ENCODE measurements around the gene IGSF9.

GRCh38 chr1:159962176-159962575, 16.8 kb upstream of the IGSF9 start:
- TF ChIP-seq, protein P1, sequence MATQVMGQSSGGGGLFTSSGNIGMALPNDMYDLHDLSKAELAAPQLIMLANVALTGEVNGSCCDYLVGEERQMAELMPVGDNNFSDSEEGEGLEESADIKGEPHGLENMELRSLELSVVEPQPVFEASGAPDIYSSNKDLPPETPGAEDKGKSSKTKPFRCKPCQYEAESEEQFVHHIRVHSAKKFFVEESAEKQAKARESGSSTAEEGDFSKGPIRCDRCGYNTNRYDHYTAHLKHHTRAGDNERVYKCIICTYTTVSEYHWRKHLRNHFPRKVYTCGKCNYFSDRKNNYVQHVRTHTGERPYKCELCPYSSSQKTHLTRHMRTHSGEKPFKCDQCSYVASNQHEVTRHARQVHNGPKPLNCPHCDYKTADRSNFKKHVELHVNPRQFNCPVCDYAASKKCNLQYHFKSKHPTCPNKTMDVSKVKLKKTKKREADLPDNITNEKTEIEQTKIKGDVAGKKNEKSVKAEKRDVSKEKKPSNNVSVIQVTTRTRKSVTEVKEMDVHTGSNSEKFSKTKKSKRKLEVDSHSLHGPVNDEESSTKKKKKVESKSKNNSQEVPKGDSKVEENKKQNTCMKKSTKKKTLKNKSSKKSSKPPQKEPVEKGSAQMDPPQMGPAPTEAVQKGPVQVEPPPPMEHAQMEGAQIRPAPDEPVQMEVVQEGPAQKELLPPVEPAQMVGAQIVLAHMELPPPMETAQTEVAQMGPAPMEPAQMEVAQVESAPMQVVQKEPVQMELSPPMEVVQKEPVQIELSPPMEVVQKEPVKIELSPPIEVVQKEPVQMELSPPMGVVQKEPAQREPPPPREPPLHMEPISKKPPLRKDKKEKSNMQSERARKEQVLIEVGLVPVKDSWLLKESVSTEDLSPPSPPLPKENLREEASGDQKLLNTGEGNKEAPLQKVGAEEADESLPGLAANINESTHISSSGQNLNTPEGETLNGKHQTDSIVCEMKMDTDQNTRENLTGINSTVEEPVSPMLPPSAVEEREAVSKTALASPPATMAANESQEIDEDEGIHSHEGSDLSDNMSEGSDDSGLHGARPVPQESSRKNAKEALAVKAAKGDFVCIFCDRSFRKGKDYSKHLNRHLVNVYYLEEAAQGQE (IDR thresholded peaks at IDR 0.05; ENCODE audit: low read depth, low read length): no peak
- no peak for TF ChIP-seq SPI1 (IDR thresholded peaks at IDR 0.05; ENCODE audit: borderline replicate concordance, insufficient read depth, low read depth, low read length)
- TF ChIP-seq, protein P2, sequence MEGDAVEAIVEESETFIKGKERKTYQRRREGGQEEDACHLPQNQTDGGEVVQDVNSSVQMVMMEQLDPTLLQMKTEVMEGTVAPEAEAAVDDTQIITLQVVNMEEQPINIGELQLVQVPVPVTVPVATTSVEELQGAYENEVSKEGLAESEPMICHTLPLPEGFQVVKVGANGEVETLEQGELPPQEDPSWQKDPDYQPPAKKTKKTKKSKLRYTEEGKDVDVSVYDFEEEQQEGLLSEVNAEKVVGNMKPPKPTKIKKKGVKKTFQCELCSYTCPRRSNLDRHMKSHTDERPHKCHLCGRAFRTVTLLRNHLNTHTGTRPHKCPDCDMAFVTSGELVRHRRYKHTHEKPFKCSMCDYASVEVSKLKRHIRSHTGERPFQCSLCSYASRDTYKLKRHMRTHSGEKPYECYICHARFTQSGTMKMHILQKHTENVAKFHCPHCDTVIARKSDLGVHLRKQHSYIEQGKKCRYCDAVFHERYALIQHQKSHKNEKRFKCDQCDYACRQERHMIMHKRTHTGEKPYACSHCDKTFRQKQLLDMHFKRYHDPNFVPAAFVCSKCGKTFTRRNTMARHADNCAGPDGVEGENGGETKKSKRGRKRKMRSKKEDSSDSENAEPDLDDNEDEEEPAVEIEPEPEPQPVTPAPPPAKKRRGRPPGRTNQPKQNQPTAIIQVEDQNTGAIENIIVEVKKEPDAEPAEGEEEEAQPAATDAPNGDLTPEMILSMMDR (IDR thresholded peaks at IDR 0.05 in 2 of 3, conservative IDR thresholded peaks at IDR 0.05 in 1 of 3; ENCODE audit: control insufficient read depth in 2 of 3, extremely low read depth in 1 of 3, insufficient read depth in 1 of 3, low read depth in 3 of 3, low read length in 3 of 3): no peak
- no peak for TF ChIP-seq POLR2A (IDR thresholded peaks at IDR 0.05; ENCODE audit: low read depth, low read length)
- TF ChIP-seq, protein P3, sequence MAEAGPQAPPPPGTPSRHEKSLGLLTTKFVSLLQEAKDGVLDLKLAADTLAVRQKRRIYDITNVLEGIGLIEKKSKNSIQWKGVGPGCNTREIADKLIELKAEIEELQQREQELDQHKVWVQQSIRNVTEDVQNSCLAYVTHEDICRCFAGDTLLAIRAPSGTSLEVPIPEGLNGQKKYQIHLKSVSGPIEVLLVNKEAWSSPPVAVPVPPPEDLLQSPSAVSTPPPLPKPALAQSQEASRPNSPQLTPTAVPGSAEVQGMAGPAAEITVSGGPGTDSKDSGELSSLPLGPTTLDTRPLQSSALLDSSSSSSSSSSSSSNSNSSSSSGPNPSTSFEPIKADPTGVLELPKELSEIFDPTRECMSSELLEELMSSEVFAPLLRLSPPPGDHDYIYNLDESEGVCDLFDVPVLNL (IDR thresholded peaks at IDR 0.05; ENCODE audit: low read depth, low read length): no peak
- no peak for TF ChIP-seq PAX5 (IDR thresholded peaks at IDR 0.05; ENCODE audit: borderline replicate concordance, low read depth, low read length)
- TF ChIP-seq NR2C2 (IDR thresholded peaks at IDR 0.05; ENCODE audit: borderline replicate concordance, control insufficient read depth, insufficient read length, low read depth): no peak
- no peak for TF ChIP-seq POLR2AphosphoS5 (IDR thresholded peaks at IDR 0.05; ENCODE audit: low read length)
- no peak for TF ChIP-seq POLR2AphosphoS2 (IDR thresholded peaks at IDR 0.05; ENCODE audit: low read depth, low read length)
- no peak for TF ChIP-seq EZH2 (IDR thresholded peaks at IDR 0.05; ENCODE audit: borderline replicate concordance, control insufficient read depth, low read depth, low read length)
- no peak for TF ChIP-seq SKIL (IDR thresholded peaks at IDR 0.05; ENCODE audit: low read depth, poor library complexity, severe bottlenecking)
- TF ChIP-seq MEF2A (IDR thresholded peaks at IDR 0.05; ENCODE audit: insufficient read depth, low read depth, low read length): no peak
